ENCODE measurements around the gene NTM.

Gene NTM

GRCh38 chr11:131692961-131693360, 322.5 kb downstream of the NTM start:
- DNase-seq: no peak

- DNase-seq: no peak
Observed at GRCh38 chr11:131693756-131694155, 323.3 kb downstream of the NTM start.

- DNase-seq: peak; percentile 56 to 59
Observed at GRCh38 chr11:131694526-131695424, 324.4 kb downstream of the NTM start.

DNA sequence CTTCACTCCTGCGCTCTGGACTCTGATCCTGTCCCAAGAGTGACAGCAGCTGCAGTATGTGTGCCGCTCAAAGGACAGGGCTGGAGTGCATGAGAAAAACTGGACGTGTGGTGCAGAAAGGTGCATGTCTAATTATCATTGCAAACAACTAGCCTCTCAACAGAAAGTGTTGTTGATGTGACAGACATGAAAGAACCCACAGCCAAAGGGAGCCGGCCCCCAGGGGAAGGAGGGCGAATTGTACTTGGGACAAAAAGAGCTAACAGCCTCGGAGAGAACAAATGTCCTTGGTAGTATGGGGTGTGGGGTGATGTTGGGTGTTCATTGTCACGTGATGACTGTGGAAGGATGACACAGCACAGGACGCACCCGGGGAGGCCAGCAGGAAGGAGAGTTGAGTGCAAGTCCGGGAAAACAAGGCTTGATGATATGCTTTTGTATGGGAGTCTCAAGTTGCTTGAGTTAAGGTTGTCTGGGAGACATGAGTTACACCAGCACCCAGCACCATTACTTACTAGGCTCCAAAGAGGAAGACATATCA, 325.5 kb downstream of the NTM start:
- DNase-seq: no peak

- DNase-seq: no peak
Observed at GRCh38 chr11:131696690-131697089, 326.3 kb downstream of the NTM start.

GRCh38 chr11:131703311-131703710, 332.9 kb downstream of the NTM start:
- DNase-seq: no peak

GRCh38 chr11:131704682-131705081, 334.3 kb downstream of the NTM start:
- DNase-seq: no peak

DNA sequence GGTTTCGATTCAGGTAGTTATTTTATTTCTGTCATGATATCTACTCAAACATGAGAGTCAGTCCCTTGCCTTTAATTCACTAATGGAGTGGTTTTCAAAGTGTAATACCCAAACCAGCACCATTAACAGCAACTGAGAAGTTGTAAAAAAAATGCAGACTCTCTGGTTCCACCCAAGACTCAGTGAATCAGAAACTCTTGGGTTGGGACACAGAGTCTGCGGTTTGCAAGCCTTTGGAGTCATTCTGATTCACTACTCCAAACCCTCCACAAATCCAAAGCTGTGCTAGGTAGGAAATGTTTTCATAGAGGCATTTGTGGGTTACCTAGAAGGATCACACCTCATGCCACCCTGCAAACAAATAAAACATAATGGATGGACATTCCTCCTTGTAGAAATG, 340.1 kb downstream of the NTM start:
- DNase-seq: no peak

- no peak for DNase-seq
Observed at GRCh38 chr11:131712897-131713296, 342.5 kb downstream of the NTM start.

DNA sequence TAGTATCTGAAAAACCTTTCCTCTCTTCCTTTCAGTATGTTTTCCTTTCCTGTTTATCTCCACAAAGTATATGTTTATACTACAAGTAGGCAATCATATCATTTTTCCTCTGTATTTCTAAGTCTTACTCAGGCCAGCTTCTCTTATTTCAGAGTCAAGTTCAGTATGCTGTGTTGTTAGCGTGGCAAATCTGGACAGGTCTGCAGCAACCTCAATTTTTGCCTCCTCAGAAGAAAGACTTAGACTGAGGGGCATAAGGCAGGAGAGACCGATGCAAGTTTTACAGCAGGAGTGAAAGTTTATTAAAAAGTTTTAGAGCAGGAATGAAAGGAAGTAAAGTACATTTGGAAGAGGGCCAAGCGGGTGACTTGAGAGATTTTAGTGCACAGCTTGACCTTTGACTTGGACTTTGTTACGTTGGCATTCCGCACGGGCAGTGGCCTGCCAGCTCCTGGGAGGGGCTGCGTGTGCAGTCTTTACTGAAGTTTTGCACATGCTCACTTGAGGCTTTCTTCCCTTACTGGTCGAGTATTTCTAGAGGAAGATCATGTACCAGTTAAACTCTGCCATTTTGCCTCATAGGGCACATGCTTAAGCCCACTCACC, 343.2 kb downstream of the NTM start:
- no peak for DNase-seq

- DNase-seq: no peak
Observed at GRCh38 chr11:131717616-131718015, 347.2 kb downstream of the NTM start.

GRCh38 chr11:131723088-131723487, 352.7 kb downstream of the NTM start:
- no peak for DNase-seq

DNA sequence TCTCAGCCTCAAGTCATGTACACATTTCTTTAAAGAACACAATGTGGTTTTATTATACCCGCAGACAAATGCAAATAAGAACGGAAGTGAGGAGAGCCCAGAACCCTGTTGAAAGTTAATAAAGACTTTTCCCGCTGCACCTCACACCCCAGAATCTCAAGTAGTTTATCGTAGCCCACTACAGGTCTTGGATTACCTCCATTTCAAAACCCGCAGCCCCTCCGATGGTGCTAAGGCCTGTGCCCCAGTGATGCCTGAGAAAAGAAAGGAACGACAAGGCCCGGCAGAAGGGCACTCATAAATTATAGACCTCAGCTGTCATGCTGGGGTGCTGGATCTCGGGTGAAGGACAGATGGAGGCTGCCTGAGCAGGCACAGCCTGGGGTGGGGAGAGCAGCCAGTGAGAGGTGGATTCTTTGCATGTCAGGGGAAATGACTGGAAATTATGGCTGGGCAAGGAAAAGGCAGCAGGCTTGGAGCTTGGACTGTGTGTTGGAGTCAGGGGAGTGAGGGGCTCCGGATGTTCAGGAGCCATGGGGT, 354.1 kb downstream of the NTM start:
- DNase-seq: no peak

- DNase-seq: no peak
Observed at GRCh38 chr11:131734871-131735270, 364.5 kb downstream of the NTM start.

- no peak for DNase-seq
Observed at GRCh38 chr11:131737357-131737756, 366.9 kb downstream of the NTM start.

DNA sequence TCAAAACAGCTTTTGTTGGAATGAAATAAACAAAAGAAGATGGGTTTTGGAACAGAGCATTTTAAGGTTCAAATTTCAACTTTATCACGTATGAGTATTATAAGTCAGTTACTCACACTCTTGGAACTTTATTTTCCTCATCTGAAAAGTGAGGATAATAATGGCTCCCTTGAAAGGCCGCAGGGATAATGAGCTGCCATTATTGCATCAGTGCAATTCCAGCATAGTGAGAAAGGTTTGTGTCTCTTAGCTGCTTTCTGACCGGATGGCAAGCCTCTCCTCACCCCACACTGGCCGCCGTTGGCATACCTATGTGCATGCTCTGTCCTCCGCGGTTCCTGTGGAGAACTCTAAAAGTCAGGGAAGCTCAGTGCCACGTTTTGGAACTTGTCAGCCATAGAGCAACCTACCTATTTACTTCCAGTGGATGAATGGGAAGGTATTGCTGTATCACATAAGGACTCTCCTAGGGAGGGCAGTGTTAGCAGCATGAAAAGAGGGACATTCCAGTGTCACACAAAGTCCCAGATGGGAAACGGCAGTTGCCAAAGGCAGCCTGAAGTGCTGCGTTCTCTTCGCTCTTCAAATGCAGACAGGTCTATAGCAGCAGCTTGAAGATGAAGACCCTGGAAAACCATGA, 368.9 kb downstream of the NTM start:
- no peak for DNase-seq

DNA sequence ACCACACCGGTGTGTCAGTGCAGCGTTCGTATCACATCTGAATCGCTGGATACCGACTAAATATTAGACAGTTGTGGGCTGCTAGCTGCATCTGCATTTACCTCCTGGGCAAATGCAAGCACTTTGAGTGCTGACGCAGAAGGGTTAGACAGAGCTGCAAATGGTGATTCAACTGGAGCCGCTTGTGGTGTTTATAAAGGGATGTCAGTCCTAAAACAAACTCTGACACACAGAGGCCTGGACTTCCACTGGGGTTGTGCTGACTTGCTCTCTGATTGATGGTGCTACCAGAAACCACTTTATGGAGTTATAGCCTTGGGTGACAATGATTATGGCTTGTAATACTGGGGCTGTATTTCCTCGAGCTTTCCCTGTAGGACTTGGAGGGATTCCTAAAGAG, 374.4 kb downstream of the NTM start:
- DNase-seq: no peak

DNA sequence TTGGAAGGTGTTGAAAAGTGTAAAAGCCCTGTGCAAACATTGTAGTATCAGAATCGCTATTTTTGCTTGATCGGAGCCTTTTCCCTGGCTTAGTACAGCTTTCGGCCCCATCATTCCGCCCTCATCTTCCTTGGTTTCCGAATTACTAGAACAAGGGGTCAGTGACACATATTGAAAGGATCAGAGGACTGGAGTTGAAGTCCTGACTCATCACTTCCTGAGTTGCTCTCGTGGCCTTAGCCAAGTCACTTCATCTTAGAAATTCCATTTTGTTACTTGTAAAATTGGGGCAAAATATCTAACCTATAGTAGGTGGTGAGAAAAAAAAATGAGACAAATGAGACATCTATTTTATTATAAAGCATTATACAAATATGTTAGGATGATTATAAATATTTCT, 375.0 kb downstream of the NTM start:
- DNase-seq: no peak

DNA sequence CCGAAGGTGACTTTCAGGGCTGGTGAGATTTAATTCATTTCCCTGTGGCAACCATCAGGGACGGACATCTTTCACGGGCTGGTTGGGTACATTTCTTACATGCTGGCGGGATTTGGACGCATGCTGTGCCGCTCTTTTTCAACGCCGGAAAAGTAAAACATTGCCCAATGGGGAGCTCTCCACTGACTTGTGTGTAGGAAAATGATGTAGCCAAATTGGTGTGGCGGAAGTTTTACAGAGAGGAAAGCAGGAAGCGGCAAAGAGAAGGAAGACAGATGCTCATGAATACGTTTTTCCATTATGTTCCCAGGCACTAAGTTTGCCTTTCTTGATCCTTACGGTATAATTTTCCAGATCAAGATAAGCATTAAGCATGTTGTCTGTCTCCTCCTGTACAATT, 375.8 kb downstream of the NTM start:
- no peak for DNase-seq

GRCh38 chr11:131748151-131749050, 378.0 kb downstream of the NTM start:
- peak; percentile 13 to 44 for DNase-seq

DNA sequence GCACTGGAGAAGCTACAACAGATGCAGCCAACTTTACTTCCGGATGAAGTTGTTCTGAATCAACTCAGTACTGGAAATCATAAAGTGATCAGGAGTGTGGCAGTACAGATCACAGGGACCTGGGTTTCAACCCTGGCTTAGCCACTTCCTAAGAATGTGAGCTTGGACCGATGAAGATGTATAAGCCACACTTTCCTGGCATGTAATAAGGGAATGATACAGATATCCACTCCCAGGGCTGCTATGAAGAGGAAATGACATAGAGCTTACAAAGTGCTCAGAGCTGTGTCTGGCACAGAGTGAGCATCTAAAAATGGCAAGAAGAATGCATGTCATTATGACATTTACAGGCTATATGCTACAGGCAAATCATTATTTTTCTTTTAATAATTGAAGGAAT, 378.7 kb downstream of the NTM start:
- DNase-seq: no peak

- DNase-seq: no peak
Observed at GRCh38 chr11:131750152-131750551, 379.7 kb downstream of the NTM start.

Measured in Kasumi-1 (cell line).